Limb (tissue), 2 donors: ENCODE results near the gene FGD2.
A peak's percentile ranks its signal among the peaks of the same experiment; 100 is the strongest.
"Not testable (repeated sequence)": the region's sequence is repeated elsewhere in the genome, so short reads cannot be mapped to it uniquely, and the experiment has no call there.

Source experiments
- DNase-seq, 2 donors: peaks; one replicate each; pipeline ENCODE4 v3.0.0-alpha.2; 2016; ENCODE audit errors: extremely low spot score in 2 of 2

Gene FGD2

GRCh38 chr6:37057678-37058077 is 52.2 kb downstream of the FGD2 start:
- DNase-seq: no peak

GRCh38 chr6:37058084-37058586 is 52.7 kb downstream of the FGD2 start:
- DNase-seq: no peak

GRCh38 chr6:37058984-37059343 is 53.5 kb downstream of the FGD2 start:
- DNase-seq: not testable (repeated sequence)

- DNase-seq: peak in 1 of 2 donors; percentile 66
These were observed 54.1 kb downstream of the FGD2 start for GRCh38 chr6:37059344-37060194.

- no peak for DNase-seq
These were observed 54.7 kb downstream of the FGD2 start for GRCh38 chr6:37060195-37060559.

GRCh38 chr6:37061157-37061804 is 55.8 kb downstream of the FGD2 start:
- DNase-seq: no peak

GRCh38 chr6:37062424-37062823 is 57.0 kb downstream of the FGD2 start:
- no peak for DNase-seq

- no peak for DNase-seq
These were observed 63.2 kb downstream of the FGD2 start for GRCh38 chr6:37068356-37069270.

GRCh38 chr6:37069639-37070038 is 64.2 kb downstream of the FGD2 start:
- no peak for DNase-seq

GRCh38 chr6:37072526-37072925 is 67.1 kb downstream of the FGD2 start:
- DNase-seq: no peak

- no peak for DNase-seq
These were observed 68.8 kb downstream of the FGD2 start for GRCh38 chr6:37074053-37074827.

- DNase-seq: no peak
These were observed 71.9 kb downstream of the FGD2 start for GRCh38 chr6:37077191-37077904.

GRCh38 chr6:37077905-37078296 is 72.4 kb downstream of the FGD2 start:
- DNase-seq: peak; percentile 88 to 91
